Ovary (tissue), 3 donors: ENCODE measurements around the gene EGFLAM.

Source experiments
- EP300 ChIP-seq: sonication (generic); formaldehyde crosslinking; IDR thresholded peaks from one replicate; pipeline ENCODE4 v1.6.1; 2017; ENCODE audit warnings: antibody characterized with exemption
- POLR2A ChIP-seq: fragments of 450-650 bp; IDR thresholded peaks from one replicate; pipeline ENCODE4 v1.6.1; 2017; ENCODE audit warnings: antibody characterized with exemption, mild to moderate bottlenecking, moderate library complexity
- TF ChIP-seq, protein P1 (sequence below), 3 donors: fragments of 450-650 bp in 2 of 3; fragments of 200-600 bp in 1 of 3; IDR thresholded peaks; one replicate each; pipeline versions ENCODE4 v1.5.1 to v1.8.0; 2016 to 2022; ENCODE audit warnings: antibody characterized with exemption in 3 of 3, mild to moderate bottlenecking in 1 of 3
- donor health status: DM: no; HTN: no; CAD: no.

DNA sequence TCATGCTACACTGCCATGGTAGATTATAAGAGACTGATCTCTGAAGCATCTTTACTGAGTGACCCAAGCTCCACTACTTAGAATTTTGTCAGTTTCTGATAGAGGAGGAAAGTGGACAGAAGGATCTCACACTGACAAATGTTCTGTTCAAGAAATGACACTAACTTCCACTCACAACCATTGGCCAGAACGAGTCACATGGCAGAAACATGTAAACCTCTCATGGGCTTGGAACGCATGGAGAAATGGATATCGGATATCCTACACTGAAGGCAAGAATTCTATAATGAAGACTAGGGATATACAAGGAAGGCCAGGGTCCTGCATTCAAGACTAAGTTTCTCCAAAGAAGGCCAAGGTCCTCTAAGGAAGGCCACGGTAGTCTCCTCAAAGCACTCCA lies 31.1 kb downstream of the EGFLAM start:
- TF ChIP-seq, protein P1, sequence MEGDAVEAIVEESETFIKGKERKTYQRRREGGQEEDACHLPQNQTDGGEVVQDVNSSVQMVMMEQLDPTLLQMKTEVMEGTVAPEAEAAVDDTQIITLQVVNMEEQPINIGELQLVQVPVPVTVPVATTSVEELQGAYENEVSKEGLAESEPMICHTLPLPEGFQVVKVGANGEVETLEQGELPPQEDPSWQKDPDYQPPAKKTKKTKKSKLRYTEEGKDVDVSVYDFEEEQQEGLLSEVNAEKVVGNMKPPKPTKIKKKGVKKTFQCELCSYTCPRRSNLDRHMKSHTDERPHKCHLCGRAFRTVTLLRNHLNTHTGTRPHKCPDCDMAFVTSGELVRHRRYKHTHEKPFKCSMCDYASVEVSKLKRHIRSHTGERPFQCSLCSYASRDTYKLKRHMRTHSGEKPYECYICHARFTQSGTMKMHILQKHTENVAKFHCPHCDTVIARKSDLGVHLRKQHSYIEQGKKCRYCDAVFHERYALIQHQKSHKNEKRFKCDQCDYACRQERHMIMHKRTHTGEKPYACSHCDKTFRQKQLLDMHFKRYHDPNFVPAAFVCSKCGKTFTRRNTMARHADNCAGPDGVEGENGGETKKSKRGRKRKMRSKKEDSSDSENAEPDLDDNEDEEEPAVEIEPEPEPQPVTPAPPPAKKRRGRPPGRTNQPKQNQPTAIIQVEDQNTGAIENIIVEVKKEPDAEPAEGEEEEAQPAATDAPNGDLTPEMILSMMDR (IDR thresholded peaks at IDR 0.05): no peak
- TF ChIP-seq POLR2A (no peak), EP300 (no peak)
